ENCODE measurements around the gene S100A14. TPM values are rescaled to one million over a fixed set of nuclear protein-coding genes. Genes with fewer than 3 reads are reported as not detected.

Gene S100A14
- not detected for total RNA-seq

- CTCF ChIA-PET: no interaction called here
- POLR2A ChIA-PET: interaction anchor here (1.2 kb wide), 1 partner anchor 17 kb away, joined by 3 read pairs; the partner anchor contains the start of gene CHTOP
Observed at GRCh38 chr1:153616144-153616916, at the start of gene S100A14. TSS of gene S100A14 (minus strand) at chr1:153616325. CDS start at chr1:153615858, 467 bp downstream.

GRCh38 chr1:153663211-153663610 lies 47.1 kb upstream of the S100A14 start:
- POLR2A ChIA-PET: no interaction called here
- CTCF ChIA-PET: interaction anchor here (1.0 kb wide), 1 partner anchor 24 kb away, joined by 3 read pairs; no protein-coding TSS in a partner anchor

- ChIA-PET CTCF (no interaction called here), POLR2A (no interaction called here)
Observed at GRCh38 chr1:153662269-153662668, 46.1 kb upstream of the S100A14 start.

- POLR2A ChIA-PET: interaction anchor here (0.6 kb wide), 2 partner anchors 1533 to 1874 kb away, joined by 4 read pairs; no protein-coding TSS in a partner anchor
- CTCF ChIA-PET: interaction anchor here (0.7 to 1.6 kb wide), 2 partner anchors 9 to 151 kb away, joined by 3 read pairs; no protein-coding TSS in a partner anchor
Observed at GRCh38 chr1:153661111-153661708, 45.1 kb upstream of the S100A14 start.

- POLR2A ChIA-PET: interaction anchor here (1.2 to 1.4 kb wide), 3 partner anchors 11 to 121 kb away, joined by 3 to 10 read pairs (median 3); partner anchors contain the start of genes CHTOP and ILF2
Observed at GRCh38 chr1:153659656-153660055, 43.5 kb upstream of the S100A14 start.

GRCh38 chr1:153659175-153659534 lies 43.0 kb upstream of the S100A14 start:
- POLR2A ChIA-PET: interaction anchor here (0.9 to 1.4 kb wide), 4 partner anchors 10 to 122 kb away, joined by 3 to 10 read pairs (median 3); partner anchors contain the start of genes CHTOP and ILF2

More at GRCh38 chr1:153659656-153660055, 43.5 kb upstream of the S100A14 start:
- CTCF ChIA-PET: no interaction called here

GRCh38 chr1:153658400-153659174 lies 42.5 kb upstream of the S100A14 start, which contains the start of gene SNAPIN:
TSS of gene SNAPIN (plus strand) at chr1:153658703. CDS start at chr1:153658744, 41 bp downstream.
- POLR2A ChIA-PET: interaction anchor here (0.7 to 1.4 kb wide), 5 partner anchors 9 to 123 kb away, joined by 3 to 10 read pairs (median 3); partner anchors contain the start of genes CHTOP and ILF2

More at GRCh38 chr1:153659175-153659534, 43.0 kb upstream of the S100A14 start:
- CTCF ChIA-PET: interaction anchor here (1.0 kb wide), 1 partner anchor 149 kb away, joined by 3 read pairs; no protein-coding TSS in a partner anchor

GRCh38 chr1:153655333-153655732 lies 39.2 kb upstream of the S100A14 start:
- ChIA-PET POLR2A (interaction anchor here (0.5 kb wide), 1 partner anchor 10 kb away, joined by 3 read pairs; no protein-coding TSS in a partner anchor), CTCF (no interaction called here)

More at GRCh38 chr1:153658400-153659174, 42.5 kb upstream of the S100A14 start, which contains the start of gene SNAPIN:
- CTCF ChIA-PET: interaction anchor here (1.0 kb wide), 1 partner anchor 148 kb away, joined by 3 read pairs; no protein-coding TSS in a partner anchor

- CTCF ChIA-PET: interaction anchor here (1.2 kb wide), 1 partner anchor 22 kb away, joined by 3 read pairs; no protein-coding TSS in a partner anchor
- POLR2A ChIA-PET: interaction anchor here (1.9 kb wide), 1 partner anchor 18 kb away, joined by 6 read pairs; the partner anchor contains the start of gene CHTOP
Observed at GRCh38 chr1:153652805-153653500, 36.8 kb upstream of the S100A14 start.

- CTCF ChIA-PET: interaction anchor here (1.2 kb wide), 1 partner anchor 23 kb away, joined by 3 read pairs; no protein-coding TSS in a partner anchor
- POLR2A ChIA-PET: interaction anchor here (1.9 kb wide), 1 partner anchor 17 kb away, joined by 6 read pairs; the partner anchor contains the start of gene CHTOP
Observed at GRCh38 chr1:153651771-153652170, 35.6 kb upstream of the S100A14 start.

GRCh38 chr1:153649863-153650235 lies 33.7 kb upstream of the S100A14 start:
- CTCF ChIA-PET: interaction anchor here (0.8 kb wide), 1 partner anchor 15 kb away, joined by 3 read pairs; no protein-coding TSS in a partner anchor
- POLR2A ChIA-PET: interaction anchor here (0.8 kb wide), 1 partner anchor 9 kb away, joined by 3 read pairs; the partner anchor contains the start of gene SNAPIN

- CTCF ChIA-PET: interaction anchor here (0.8 to 0.9 kb wide), 2 partner anchors 14 to 138 kb away, joined by 3 read pairs; no protein-coding TSS in a partner anchor
- POLR2A ChIA-PET: interaction anchor here (0.8 to 2.6 kb wide), 3 partner anchors 10 to 14 kb away, joined by 3 to 10 read pairs (median 4); partner anchors contain the start of genes CHTOP and SNAPIN
Observed at GRCh38 chr1:153649137-153649862, 33.2 kb upstream of the S100A14 start.

- POLR2A ChIA-PET: interaction anchor here (0.6 to 2.6 kb wide), 4 partner anchors 9 to 142 kb away, joined by 3 to 10 read pairs (median 4); partner anchors contain the start of gene CHTOP
- CTCF ChIA-PET: interaction anchor here (0.6 to 1.2 kb wide), 3 partner anchors 14 to 137 kb away, joined by 3 to 5 read pairs (median 3); partner anchors contain the start of gene CHTOP
Observed at GRCh38 chr1:153648000-153648643, 32.0 kb upstream of the S100A14 start.

- ChIA-PET CTCF (interaction anchor here (1.2 kb wide), 1 partner anchor 13 kb away, joined by 5 read pairs; the partner anchor contains the start of gene CHTOP), POLR2A (interaction anchor here (0.6 to 2.6 kb wide), 2 partner anchors 13 to 141 kb away, joined by 4 to 10 read pairs; partner anchors contain the start of gene CHTOP)
Observed at GRCh38 chr1:153647346-153647714, 31.2 kb upstream of the S100A14 start.

GRCh38 chr1:153646672-153647345 lies 30.7 kb upstream of the S100A14 start:
- CTCF ChIA-PET: no interaction called here

GRCh38 chr1:153643816-153644215 lies 27.7 kb upstream of the S100A14 start:
- CTCF ChIA-PET: interaction anchor here (1.0 to 3.0 kb wide), 3 partner anchors 9 to 142 kb away, joined by 3 to 11 read pairs (median 3); partner anchors contain the start of gene CHTOP
- POLR2A ChIA-PET: no interaction called here

More at GRCh38 chr1:153646672-153647345, 30.7 kb upstream of the S100A14 start:
- POLR2A ChIA-PET: interaction anchor here (2.6 kb wide), 1 partner anchor 12 kb away, joined by 10 read pairs; the partner anchor contains the start of gene CHTOP
